Ascending aorta (tissue), 2 donors: Measurements from ENCODE around the gene SRY. TPM values are rescaled to one million over a fixed set of nuclear protein-coding genes. Genes with fewer than 3 reads are reported as not detected.
"Not testable (repeated sequence)": the region's sequence is repeated elsewhere in the genome, so short reads cannot be mapped to it uniquely, and the experiment has no call there.

Experiments
- DNase-seq, 2 donors: peaks; one replicate each; pipeline ENCODE4 v3.0.0-alpha.2; 2019; ENCODE audit warnings: low spot score in 2 of 2
- H3K27ac ChIP-seq, 2 donors: fragments of 200-600 bp; sonication (generic); one replicate each; pipeline ENCODE4 v1.5.1; 2016 to 2017; ENCODE audit warnings: mild to moderate bottlenecking in 1 of 2
- H3K27me3 ChIP-seq: fragments of 200-600 bp; sonication (generic); one replicate; pipeline ENCODE4 v1.5.1; 2017
- H3K36me3 ChIP-seq, 2 donors: fragments of 200-600 bp; sonication (generic); one replicate each; pipeline ENCODE4 v1.5.1; 2016
- H3K4me1 ChIP-seq, 2 donors: fragments of 200-600 bp; sonication (generic); one replicate each; pipeline ENCODE4 v1.5.1; 2016 to 2017; ENCODE audit warnings: mild to moderate bottlenecking in 1 of 2
- H3K4me3 ChIP-seq, 2 donors: fragments of 200-600 bp; sonication (generic); one replicate each; pipeline ENCODE4 v1.5.1; 2016 to 2017; ENCODE audit warnings: mild to moderate bottlenecking in 1 of 2
- H3K9me3 ChIP-seq, 2 donors: fragments of 200-600 bp; sonication (generic); one replicate each; pipeline ENCODE4 v1.5.1; 2016
- CTCF ChIP-seq, 3 experiments: fragments of 200-600 bp in 2 of 3; fragments of 450-650 bp in 1 of 3; sonication (generic) in 2 of 3; IDR thresholded peaks; one replicate each; pipeline ENCODE4 v1.5.1; 2016 to 2019; ENCODE audit warnings: antibody characterized with exemption in 3 of 3, mild to moderate bottlenecking in 1 of 3, moderate library complexity in 1 of 3
- intact Hi-C: fragments of 100-400 bp; cut with DNase I; formaldehyde crosslinking; loops from one replicate; pipeline ENCODE4 v1.15.1; 2023
- total RNA-seq: library from RNA; depleted of rRNA; stranded (reverse); fragments of >200 nt; gene quantifications from one replicate; pipeline ENCODE4 v1.1.0, GENCODE V29; 2016

The SRY gene
- total RNA-seq, result not detected

GRCh38 chrY:2787600-2787999 lies at the start of gene SRY:
SRY (minus strand) TSS chrY:2787682; CDS start chrY:2787603, 79 bp downstream.
- H3K9me3 ChIP-seq, result no peaks in the 10 kb centered on the region
- H3K27ac ChIP-seq, result no peak within 1 kb of the TSS
- intact Hi-C loops, result no loop called here
- H3K4me1 ChIP-seq, result no peaks in the 10 kb centered on the region
- no peaks in the 10 kb centered on the region for H3K36me3 ChIP-seq
- no peaks in the 10 kb centered on the region for H3K27me3 ChIP-seq
- TF ChIP-seq CTCF (IDR thresholded peaks at IDR 0.05), result no peak
- H3K4me3 ChIP-seq, result no peak within 1 kb of the TSS
- no peak for DNase-seq

- intact Hi-C loops, result no loop called here
- H3K27me3 ChIP-seq, result no peaks in the 10 kb centered on the region
- no peaks in the 10 kb centered on the region for H3K4me1 ChIP-seq
- no peak for DNase-seq
- TF ChIP-seq CTCF (IDR thresholded peaks at IDR 0.05), result no peak
- H3K36me3 ChIP-seq, result no peaks in the 10 kb centered on the region
- no peak overlapping the region for H3K27ac ChIP-seq
- no peak overlapping the region for H3K4me3 ChIP-seq
- H3K9me3 ChIP-seq, result no peaks in the 10 kb centered on the region
These were observed 49.6 kb upstream of the SRY start for GRCh38 chrY:2837078-2837477.

- DNase-seq, result no peak
- intact Hi-C loops, result no loop called here
- no peaks in the 10 kb centered on the region for H3K36me3 ChIP-seq
- H3K27me3 ChIP-seq, result no peaks in the 10 kb centered on the region
- H3K27ac ChIP-seq, result no peak overlapping the region
- H3K4me1 ChIP-seq, result no peaks in the 10 kb centered on the region
- H3K9me3 ChIP-seq, result no peaks in the 10 kb centered on the region
- TF ChIP-seq CTCF (IDR thresholded peaks at IDR 0.05), result no peak
- H3K4me3 ChIP-seq, result no peak overlapping the region
These were observed 47.7 kb upstream of the SRY start for GRCh38 chrY:2835230-2835629.

- intact Hi-C loops, result no loop called here
- H3K4me1 ChIP-seq, result no peaks in the 10 kb centered on the region
- no peaks in the 10 kb centered on the region for H3K9me3 ChIP-seq
- DNase-seq, result no peak
- H3K36me3 ChIP-seq, result no peaks in the 10 kb centered on the region
- no peak overlapping the region for H3K4me3 ChIP-seq
- H3K27me3 ChIP-seq, result no peaks in the 10 kb centered on the region
- H3K27ac ChIP-seq, result no peak overlapping the region
- TF ChIP-seq CTCF (IDR thresholded peaks at IDR 0.05), result no peak
These were observed 41.0 kb upstream of the SRY start for GRCh38 chrY:2828497-2828896.

- H3K4me1 ChIP-seq, result no peaks in the 10 kb centered on the region
These were observed 37.0 kb upstream of the SRY start for GRCh38 chrY:2824471-2824870.

GRCh38 chrY:2817146-2817896 lies 29.8 kb upstream of the SRY start:
- intact Hi-C loops, H3K36me3 ChIP-seq, H3K9me3 ChIP-seq, H3K27me3 ChIP-seq, H3K4me1 ChIP-seq, H3K27ac ChIP-seq, DNase-seq, H3K4me3 ChIP-seq: not testable (repeated sequence)

More at GRCh38 chrY:2824471-2824870, 37.0 kb upstream of the SRY start:
- no peak overlapping the region for H3K4me3 ChIP-seq
- no peaks in the 10 kb centered on the region for H3K9me3 ChIP-seq
- H3K27ac ChIP-seq, result no peak overlapping the region
- no peaks in the 10 kb centered on the region for H3K27me3 ChIP-seq
- DNase-seq, result no peak
- TF ChIP-seq CTCF (IDR thresholded peaks at IDR 0.05), result no peak
- intact Hi-C loops, result no loop called here
- H3K36me3 ChIP-seq, result no peaks in the 10 kb centered on the region
